ENCODE results near the gene KLHL2. TPM values are rescaled to one million over a fixed set of nuclear protein-coding genes. Genes with fewer than 3 reads are reported as not detected.

The KLHL2 gene
- total RNA-seq, result 23.4 and 28.4 TPM in 2 replicates

GRCh38 chr4:165207431-165208220 is at the start of gene KLHL2:
Gene KLHL2 (plus strand): TSS chr4:165207561. CDS start chr4:165207877, 316 bp downstream.

GRCh38 chr4:165327211-165328100 is 120.1 kb downstream of the KLHL2 start, which contains the start of gene MSMO1:
Gene MSMO1 (plus strand): TSS chr4:165327669. CDS start chr4:165333371, 5,702 bp downstream.

Other genes with a start within 250 kb of the KLHL2 start
- 1.5 and 2.7 TPM in 2 replicates for gene TRIM61, start 229.9 kb upstream of the KLHL2 start, total RNA-seq
- gene TRIM60, start 175.6 kb upstream of the KLHL2 start, total RNA-seq, result not detected in 2 replicates
- gene TRIM75, start 153.7 kb upstream of the KLHL2 start, total RNA-seq, result not detected in 2 replicates
- gene TMEM192, start 94.7 kb upstream of the KLHL2 start, total RNA-seq, result 6.5 and 7.9 TPM in 2 replicates
- gene MSMO1, start 120.1 kb downstream of the KLHL2 start, total RNA-seq, result 424 and 636 TPM in 2 replicates
- gene CPE, start 171.4 kb downstream of the KLHL2 start, total RNA-seq, result 1.00 and 1.3 TPM in 2 replicates